GM21737 (cell line): Measurements from ENCODE around the gene ZDHHC4.
A peak's percentile ranks its signal among the peaks of the same experiment; 100 is the strongest.
"Not testable (repeated sequence)": the region's sequence is repeated elsewhere in the genome, so short reads cannot be mapped to it uniquely, and the experiment has no call there.

Experiments
- ATAC-seq: cut with Tn5 transposase; IDR thresholded peaks from one replicate; pipeline ENCODE4 v1.9.1; 2021; ENCODE audit warnings: mild to moderate bottlenecking, moderate library complexity; ENCODE audit not compliant: unreplicated experiment

The ZDHHC4 gene

DNA sequence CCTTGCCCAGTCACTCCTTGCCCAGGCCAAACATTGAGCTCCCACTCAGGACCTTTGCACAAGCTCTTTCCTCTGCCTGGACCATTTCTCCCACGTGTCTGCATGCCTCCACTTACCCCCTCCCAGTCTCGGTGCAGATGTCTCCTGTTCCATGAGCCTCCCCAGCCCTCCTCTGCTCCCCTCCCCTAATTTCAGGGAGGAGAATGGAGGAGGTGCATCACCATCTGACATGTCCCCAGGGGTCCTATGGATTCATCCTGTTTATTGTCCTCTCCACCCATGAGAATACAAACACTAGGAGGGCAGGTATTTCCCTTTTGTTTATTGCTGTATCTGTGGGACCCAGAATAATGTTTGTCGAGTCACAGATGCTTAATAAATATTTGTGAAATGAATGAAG lies 17.4 kb upstream of the ZDHHC4 start:
- no peak for ATAC-seq

GRCh38 chr7:6562106-6562505 lies 15.1 kb upstream of the ZDHHC4 start:
- no peak for ATAC-seq

DNA sequence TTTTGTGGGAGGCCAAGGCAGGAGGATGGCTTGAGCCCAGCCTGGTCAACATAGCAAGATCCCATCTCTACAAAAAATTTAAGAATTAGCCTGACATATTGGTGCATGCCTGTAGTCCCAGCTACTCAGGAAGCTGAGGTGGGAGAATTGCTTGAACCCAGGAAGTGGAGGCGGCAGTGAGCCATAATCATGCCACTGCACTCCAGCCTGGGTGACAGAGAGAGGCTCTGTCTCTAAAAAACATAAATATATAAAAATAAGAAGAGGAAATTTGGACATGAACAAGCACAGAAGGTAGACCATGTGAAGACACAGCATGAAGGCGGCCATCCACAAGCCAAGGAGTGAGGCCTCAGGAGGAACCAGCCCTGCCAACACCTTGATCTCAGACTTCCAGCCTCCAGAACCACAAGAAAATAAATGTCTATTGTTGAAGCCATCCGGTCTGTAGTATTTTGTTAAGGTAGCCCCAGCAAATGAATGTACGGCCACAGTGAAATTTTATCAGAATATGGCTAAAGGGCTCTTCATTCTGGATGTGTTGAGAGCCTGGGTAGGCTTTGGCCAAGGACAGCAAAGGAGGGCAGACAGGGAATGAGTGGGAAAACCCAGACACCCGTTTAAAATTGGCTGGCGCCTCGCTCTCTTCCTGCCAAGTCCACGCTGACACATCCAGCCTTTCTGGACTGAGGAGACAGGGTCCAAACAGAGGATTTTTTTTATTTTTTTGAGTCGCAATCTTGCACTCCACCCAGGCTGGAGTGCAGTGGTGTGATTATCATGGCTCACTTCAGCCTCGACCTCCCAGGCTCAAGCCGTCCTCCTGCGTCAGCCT lies 13.1 kb upstream of the ZDHHC4 start:
- ATAC-seq, result no peak

DNA sequence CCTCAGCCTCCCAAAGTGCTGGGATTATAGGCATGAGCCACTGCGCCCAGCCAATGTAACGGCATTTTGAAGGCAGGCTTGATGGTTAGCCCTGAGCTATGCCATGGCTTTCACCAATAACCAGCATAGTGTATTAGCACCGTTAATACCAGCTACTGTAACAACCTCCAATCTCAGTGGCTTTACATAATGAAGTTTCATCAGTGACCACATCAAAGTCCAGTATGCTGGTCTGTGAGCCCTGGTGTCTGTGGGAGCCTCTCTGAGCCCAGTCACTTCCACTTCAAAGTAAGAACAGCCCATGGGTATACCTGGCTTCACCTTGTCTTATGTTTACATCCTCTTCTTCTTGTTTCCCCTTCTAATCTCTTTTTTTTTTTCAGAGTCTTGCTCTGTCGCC lies 11.6 kb upstream of the ZDHHC4 start:
- ATAC-seq, result no peak

DNA sequence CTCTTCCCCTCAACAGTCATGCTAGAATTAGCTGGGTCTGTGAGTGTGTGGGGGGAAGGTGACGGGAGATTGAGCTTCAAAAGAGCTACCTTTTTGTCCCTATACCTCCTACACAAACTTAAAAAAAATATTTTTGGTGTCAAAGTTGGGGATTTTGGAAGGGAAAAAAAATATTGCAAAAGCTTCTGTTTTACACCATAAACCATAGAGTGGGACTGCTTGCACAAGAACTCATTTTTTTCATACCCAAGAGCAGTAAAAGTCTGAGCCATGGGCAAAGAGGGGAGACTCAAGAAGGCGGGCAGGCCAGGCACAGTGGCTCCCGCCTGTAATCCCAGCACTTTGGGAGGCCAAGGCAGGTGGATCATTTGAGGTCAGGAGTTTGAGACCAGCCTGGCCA lies 9.4 kb upstream of the ZDHHC4 start:
- no peak for ATAC-seq

GRCh38 chr7:6571160-6571779 lies 6.0 kb upstream of the ZDHHC4 start:
- no peak for ATAC-seq

GRCh38 chr7:6575281-6576023 lies 1.8 kb upstream of the ZDHHC4 start:
- ATAC-seq, result no peak

- no peak for ATAC-seq
These were observed 1.0 kb upstream of the ZDHHC4 start for GRCh38 chr7:6576024-6576866.

DNA sequence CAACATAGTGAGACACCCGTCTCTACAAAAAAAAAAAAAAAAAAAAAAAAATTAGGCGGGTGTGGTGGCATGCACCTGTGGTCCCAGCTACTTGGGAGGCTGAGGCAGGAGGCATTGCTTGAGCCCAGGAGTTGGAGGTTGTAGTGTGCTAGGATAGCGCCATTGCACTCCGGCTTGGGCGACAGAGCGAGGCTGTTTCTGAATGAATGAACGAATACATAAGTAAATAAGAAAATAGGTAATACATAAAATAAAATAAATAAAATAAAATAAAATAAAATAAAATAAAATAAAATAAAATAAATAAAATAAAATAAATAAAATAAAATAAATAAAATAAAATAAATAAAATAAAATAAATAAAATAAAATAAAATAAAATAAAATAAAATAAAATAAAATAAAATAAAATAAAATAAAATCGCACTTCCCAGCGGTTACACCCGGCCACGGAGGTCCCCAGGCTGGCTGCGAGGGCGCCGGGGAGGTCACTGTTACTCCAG lies 336 bp upstream of the ZDHHC4 start:
- not testable (repeated sequence) for ATAC-seq

GRCh38 chr7:6578114-6579084 lies 1.1 kb downstream of the ZDHHC4 start:
- no peak for ATAC-seq

GRCh38 chr7:6579446-6579845 lies 2.2 kb downstream of the ZDHHC4 start:
- no peak for ATAC-seq

DNA sequence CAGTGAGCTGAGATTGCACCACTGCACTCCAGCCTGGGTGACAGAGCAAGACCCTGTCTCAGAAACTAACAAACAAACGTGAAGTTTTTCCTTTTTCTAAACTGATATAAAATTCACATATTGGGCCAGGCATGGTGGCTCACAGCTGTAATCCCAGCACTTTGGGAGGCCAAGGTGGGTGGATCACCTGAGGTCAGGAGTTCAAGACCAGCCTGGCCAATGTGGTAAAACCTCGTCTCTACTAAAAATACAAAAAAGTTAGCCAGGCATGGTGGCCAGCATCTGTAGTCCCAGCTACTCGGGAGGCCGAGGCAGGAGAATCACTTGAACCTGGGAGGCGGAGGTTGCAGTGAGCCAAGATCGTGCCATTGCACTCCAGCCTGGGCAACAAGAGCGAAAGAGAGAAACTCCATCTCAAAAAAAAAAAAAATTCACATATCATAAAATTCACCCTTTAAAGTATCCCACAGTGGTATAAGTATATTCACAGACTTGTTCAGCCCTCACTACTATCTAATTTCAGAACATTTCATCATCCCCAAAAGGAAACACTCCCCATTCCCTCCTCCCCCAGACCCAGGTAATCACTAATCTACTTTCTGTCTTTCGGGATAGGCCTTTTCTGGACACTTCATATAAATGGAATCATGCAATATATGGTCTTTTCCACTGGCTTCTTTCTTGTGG lies 8.6 kb downstream of the ZDHHC4 start:
- not testable (repeated sequence) for ATAC-seq

DNA sequence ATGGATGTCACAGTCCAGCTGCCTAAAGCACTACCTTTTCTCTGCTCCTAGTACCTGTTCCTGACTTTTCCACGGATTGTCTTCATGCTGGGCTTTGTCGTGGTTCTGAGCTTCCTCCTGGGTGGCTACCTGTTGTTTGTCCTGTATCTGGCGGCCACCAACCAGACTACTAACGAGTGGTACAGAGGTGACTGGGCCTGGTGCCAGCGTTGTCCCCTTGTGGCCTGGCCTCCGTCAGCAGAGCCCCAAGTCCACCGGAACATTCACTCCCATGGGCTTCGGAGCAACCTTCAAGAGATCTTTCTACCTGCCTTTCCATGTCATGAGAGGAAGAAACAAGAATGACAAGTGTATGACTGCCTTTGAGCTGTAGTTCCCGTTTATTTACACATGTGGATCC lies 11.3 kb downstream of the ZDHHC4 start:
- ATAC-seq, result no peak

- no peak for ATAC-seq
These were observed 12.0 kb downstream of the ZDHHC4 start for GRCh38 chr7:6589151-6589828.

GRCh38 chr7:6589829-6590644 lies 12.8 kb downstream of the ZDHHC4 start, which contains the start of gene INTS15:
Gene INTS15, plus strand, starts transcription at chr7:6590021. Its CDS starts 263 bp downstream, at chr7:6590284.
- ATAC-seq, result peak; percentile 83

- ATAC-seq, result peak; percentile 26
These were observed 13.4 kb downstream of the ZDHHC4 start for GRCh38 chr7:6590645-6591110.

DNA sequence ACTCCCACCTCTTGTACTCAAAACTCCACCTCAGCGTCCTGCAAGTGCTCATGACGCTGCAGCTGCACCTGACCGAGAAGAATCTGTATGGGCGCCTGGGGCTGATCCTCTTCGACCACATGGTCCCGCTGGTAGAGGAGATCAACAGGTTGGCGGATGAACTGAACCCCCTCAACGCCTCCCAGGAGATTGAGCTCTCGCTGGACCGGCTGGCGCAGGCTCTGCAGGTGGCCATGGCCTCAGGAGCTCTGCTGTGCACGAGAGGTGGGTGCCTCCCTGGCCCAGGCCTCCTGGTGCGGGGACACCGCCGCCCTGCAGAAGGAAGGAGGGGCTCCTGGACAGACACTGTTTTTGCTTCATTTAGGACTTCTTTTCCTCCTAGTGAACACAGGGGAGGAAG lies 22.8 kb downstream of the ZDHHC4 start:
- ATAC-seq, result no peak
